VCaP (cell line): Measurements from ENCODE around the gene ETV5.

Source experiments
- H3K27ac ChIP-seq: fragments of 450-650 bp; 2 replicates; pipeline ENCODE4 v1.5.1; 2017
- TF ChIP-seq, protein P1 (sequence below): fragments of 450-650 bp; conservative IDR thresholded peaks from 2 replicates; pipeline ENCODE4 v1.5.1; 2017; ENCODE audit warnings: mild to moderate bottlenecking, moderate library complexity

ETV5 gene

DNA sequence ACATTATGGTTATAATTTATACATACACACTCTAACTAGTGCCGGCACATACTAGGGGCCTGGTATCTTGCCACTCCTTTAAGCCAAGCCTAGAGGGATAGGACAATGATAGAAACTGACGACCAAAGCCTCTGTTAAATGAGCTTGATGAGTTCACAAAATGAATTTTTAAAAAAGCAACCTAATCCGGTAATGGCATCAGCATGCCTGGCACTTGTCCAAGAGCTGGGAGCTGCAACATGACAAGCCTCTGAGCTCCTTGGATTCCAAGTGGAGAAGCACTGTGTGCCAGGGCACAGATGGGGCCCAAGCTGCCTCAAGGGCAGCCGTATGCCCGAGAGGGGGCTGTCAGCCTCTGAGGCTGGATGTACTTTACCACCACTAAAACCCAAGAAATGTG lies 9.7 kb downstream of the ETV5 start:
- TF ChIP-seq, protein P1, sequence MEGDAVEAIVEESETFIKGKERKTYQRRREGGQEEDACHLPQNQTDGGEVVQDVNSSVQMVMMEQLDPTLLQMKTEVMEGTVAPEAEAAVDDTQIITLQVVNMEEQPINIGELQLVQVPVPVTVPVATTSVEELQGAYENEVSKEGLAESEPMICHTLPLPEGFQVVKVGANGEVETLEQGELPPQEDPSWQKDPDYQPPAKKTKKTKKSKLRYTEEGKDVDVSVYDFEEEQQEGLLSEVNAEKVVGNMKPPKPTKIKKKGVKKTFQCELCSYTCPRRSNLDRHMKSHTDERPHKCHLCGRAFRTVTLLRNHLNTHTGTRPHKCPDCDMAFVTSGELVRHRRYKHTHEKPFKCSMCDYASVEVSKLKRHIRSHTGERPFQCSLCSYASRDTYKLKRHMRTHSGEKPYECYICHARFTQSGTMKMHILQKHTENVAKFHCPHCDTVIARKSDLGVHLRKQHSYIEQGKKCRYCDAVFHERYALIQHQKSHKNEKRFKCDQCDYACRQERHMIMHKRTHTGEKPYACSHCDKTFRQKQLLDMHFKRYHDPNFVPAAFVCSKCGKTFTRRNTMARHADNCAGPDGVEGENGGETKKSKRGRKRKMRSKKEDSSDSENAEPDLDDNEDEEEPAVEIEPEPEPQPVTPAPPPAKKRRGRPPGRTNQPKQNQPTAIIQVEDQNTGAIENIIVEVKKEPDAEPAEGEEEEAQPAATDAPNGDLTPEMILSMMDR, result no peak
- no peak overlapping the region for H3K27ac ChIP-seq

DNA sequence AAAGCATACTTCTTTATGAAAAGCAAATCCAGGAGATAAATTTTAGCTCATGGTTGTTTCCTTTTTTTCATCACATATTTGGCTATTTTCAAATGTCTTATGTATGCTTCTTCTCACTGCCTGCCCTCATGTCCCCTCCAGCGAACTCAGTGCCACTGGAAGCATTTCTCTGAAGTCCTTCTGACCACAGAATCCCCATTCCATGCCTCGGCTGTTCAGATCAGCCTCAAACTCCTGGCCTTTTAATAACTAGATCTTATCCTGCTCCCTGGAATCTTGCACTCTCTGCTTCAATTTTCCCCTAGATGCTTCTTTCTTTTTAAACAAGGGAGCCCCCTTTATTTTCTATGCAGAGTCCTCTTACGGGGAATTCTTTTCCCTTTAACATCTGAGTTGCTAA lies 10.1 kb downstream of the ETV5 start:
- no peak overlapping the region for H3K27ac ChIP-seq
- TF ChIP-seq, protein P1, result no peak

DNA sequence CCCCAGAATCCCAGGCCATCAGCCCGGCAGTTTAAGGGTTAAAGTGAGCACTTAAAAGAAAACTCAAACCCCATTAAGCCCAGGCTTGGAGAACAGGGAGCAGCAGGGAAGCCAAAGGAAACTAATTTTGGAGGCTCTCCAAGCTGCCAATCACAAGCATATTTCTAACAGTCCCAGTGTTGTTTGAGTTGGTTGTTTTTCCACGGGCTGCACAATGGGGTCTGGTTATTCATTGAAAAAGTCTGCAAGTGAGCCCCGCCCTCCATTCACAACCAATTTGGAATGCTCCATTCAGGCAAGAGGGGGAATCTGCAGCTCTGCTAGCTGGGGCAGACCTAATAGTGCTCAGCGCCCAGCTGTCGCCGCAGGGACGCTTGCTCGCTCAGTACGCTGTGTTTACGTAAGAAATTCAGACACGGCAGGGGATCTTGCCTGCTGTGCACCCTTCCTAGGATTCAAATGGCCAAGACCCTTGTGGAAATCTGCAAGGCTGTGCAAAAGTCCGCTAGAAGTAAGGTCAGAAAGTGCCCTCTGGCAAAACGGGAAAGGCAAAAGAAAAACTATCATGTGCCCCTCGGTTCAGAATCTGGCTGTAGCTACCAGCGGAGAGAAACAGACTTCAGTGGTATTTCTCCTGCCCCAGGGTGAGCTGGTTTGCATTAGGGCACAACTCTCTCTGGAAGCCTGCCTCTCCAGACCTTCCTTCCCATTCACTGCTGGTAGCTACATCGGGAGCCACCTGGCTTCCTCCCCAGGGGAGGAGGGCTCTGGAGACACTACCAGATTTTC lies 11.0 kb downstream of the ETV5 start:
- TF ChIP-seq, protein P1, result no peak
- H3K27ac ChIP-seq, result no peak overlapping the region

DNA sequence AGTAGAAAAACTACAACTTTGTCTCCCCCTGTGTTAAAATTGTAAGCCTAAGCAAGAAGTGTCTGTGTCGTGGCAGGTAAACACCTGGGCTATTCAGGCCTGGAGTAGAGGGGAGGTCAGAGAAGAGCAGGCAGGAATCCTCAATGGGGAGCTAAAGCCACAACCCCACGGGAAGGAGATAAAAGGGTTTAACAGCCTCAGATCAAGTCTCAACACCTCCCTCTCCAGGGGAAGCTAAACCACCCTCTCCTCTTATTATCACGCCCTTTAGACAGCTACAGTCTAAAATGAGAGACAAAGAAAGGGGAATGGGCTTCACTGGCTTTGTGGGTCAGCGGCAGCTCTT lies 11.6 kb downstream of the ETV5 start:
- no peak overlapping the region for H3K27ac ChIP-seq
- TF ChIP-seq, protein P1, result no peak

DNA sequence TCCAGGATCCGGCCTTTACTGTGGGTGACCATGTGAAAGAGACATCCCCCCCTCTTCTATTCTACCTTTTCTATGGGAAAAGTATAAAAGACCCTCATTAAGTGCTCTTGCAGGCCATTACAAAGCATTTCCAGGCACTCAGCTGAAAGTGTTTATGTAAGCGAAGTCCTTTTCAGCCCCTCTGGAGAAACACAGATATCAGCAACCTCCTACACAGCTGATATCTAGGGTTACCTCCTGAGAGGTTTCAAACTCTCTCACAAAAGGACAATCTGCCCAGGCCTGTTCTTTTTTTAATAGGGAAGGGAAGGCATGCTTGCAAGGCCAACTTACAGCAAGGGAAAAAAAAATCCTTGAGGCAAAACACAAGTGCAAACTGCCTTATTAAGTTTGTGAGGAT lies 12.6 kb downstream of the ETV5 start:
- TF ChIP-seq, protein P1, result no peak
- no peak overlapping the region for H3K27ac ChIP-seq

DNA sequence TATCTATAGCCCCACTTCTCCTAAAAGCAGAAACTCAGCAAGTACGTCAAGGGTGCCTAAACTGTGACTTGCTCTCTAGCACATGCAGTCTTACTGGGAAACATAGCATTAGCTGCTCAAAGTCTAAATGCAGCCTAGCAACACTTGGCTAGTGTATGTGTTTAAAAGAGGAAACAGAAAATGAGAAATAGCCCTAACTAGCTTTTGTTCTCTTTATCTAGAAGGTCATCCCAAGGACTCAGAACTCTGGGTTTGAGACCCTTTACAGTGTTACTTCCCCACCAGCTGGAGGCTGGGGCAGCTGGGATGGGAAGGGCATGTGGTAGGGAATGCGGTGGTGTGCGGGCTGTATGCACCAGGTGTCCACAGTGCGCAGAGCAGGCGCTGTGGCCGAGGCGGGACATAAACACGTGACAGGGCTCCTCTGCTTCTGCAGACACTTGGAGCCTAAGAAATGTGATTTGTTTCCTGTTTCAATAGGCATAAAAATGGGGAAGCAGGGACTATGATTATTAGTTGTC lies 13.3 kb downstream of the ETV5 start:
- TF ChIP-seq, protein P1, result no peak
- H3K27ac ChIP-seq, result no peak overlapping the region

DNA sequence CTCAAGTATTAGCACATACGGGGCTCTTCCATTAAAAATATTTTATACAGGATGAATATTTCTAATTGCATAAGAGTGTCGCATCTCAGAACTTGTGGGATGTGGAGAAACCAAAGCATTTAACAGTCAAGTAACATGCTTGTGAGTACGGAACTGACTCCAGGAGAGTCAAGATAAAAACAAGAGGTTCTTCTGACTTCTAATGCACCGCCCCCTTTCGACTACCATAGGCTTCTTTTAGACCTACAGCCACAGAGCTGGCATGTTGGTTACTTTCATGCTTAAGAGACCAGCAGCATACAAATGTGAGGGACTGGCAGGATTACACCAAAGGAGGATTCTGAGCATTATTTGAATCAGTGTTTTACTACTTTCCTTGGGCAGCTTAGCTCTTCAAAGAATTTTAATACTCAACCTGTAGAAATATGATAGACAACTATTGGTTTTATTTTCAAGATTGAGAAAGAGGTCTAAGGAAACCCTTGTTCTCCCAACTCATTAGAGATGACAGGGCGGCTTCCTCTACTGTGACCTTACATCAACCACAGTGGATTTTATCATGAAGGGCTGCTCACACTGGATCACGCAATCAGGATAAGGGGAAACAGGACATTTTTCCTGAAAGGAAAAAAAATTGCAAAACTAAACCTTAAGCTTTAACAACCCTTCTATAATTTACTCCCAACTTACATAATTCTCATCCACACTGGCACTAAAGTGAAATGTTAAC lies 14.0 kb downstream of the ETV5 start:
- TF ChIP-seq, protein P1, result no peak
- H3K27ac ChIP-seq, result no peak overlapping the region
